ENCODE results near the gene C4orf50.

DNA sequence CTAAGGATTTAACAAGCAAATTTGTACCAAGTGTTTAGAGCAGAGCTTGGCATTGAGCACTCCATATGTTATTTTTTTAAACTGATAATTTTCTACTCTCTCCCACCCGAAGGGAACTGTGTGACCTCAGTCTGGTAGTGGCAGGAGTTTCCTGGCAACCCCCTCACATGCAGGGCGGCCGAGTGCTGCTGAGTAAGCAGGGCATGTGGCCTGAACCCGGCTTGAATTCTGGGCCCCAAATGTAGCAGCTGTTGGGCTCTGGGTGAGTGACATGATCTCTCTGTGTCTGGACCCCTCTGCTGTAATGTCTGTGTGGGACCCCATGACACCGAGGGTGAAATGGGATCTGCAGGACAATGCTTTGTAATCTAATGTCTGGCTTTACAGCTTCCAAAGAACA is 13.6 kb upstream of the C4orf50 start:
- TF ChIP-seq, protein P1, sequence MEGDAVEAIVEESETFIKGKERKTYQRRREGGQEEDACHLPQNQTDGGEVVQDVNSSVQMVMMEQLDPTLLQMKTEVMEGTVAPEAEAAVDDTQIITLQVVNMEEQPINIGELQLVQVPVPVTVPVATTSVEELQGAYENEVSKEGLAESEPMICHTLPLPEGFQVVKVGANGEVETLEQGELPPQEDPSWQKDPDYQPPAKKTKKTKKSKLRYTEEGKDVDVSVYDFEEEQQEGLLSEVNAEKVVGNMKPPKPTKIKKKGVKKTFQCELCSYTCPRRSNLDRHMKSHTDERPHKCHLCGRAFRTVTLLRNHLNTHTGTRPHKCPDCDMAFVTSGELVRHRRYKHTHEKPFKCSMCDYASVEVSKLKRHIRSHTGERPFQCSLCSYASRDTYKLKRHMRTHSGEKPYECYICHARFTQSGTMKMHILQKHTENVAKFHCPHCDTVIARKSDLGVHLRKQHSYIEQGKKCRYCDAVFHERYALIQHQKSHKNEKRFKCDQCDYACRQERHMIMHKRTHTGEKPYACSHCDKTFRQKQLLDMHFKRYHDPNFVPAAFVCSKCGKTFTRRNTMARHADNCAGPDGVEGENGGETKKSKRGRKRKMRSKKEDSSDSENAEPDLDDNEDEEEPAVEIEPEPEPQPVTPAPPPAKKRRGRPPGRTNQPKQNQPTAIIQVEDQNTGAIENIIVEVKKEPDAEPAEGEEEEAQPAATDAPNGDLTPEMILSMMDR (IDR thresholded peaks at IDR 0.05): no peak
- no peak for TF ChIP-seq POLR2AphosphoS5 (IDR thresholded peaks at IDR 0.05)
- no peak for TF ChIP-seq POLR2A (IDR thresholded peaks at IDR 0.05)
- TF ChIP-seq EP300 (IDR thresholded peaks at IDR 0.05; ENCODE audit: low read depth): no peak
